Measurements from ENCODE around the gene PGK2. TPM values are rescaled to one million over a fixed set of nuclear protein-coding genes. Genes with fewer than 3 reads are reported as not detected.

The PGK2 gene
- total RNA-seq, 2 experiments from 2014 or later, result not detected

GRCh38 chr6:49743429-49743828 lies 43.7 kb downstream of the PGK2 start:
- DNase-seq (no peak), ATAC-seq (ENCODE audit: poor library complexity) (no peak)
- POLR2A ChIA-PET, result no interaction called here
- H3K4me1 Mint-ChIP-seq (ENCODE audit: low read depth), result no peaks in the 10 kb centered on the region
- Histone ChIP-seq H3K4me1 (ENCODE audit: insufficient read depth, low read length) (no peaks in the 10 kb centered on the region), H3K9me3 (ENCODE audit: control insufficient read depth in 1 of 2, insufficient read depth in 1 of 2, low read length in 2 of 2) (no peaks in the 10 kb centered on the region), H3K4me3 (ENCODE audit: low read length) (no peak overlapping the region), H3K36me3 (ENCODE audit: insufficient read depth, low read length) (no peaks in the 10 kb centered on the region), H3K27me3 (ENCODE audit: control insufficient read depth in 1 of 2, insufficient read depth in 2 of 2, low read length in 2 of 2) (no peaks in the 10 kb centered on the region), H3K27ac (ENCODE audit: low read depth in 1 of 2, low read length in 2 of 2) (no peak overlapping the region)
- no peaks in the 10 kb centered on the region for H3K9me3 Mint-ChIP-seq
- no peak overlapping the region for H3K27ac Mint-ChIP-seq
- H3K4me3 Mint-ChIP-seq, result no peak overlapping the region
- no peak for TF ChIP-seq CTCF (IDR thresholded peaks at IDR 0.05)
- intact Hi-C loops (cut with DNase I, micrococcal nuclease), result no loop called here
- CTCF ChIA-PET, result no interaction called here
- H3K36me3 Mint-ChIP-seq (ENCODE audit: low read depth), result no peaks in the 10 kb centered on the region
- no peaks in the 10 kb centered on the region for H3K27me3 Mint-ChIP-seq

- H3K27ac ChIP-seq (ENCODE audit: low read depth in 1 of 2, low read length in 2 of 2), result no peak overlapping the region
- Mint-ChIP-seq H3K36me3 (ENCODE audit: low read depth) (no peaks in the 10 kb centered on the region), H3K9me3 (no peaks in the 10 kb centered on the region), H3K4me3 (no peak overlapping the region), H3K4me1 (ENCODE audit: low read depth) (no peaks in the 10 kb centered on the region), H3K27me3 (no peaks in the 10 kb centered on the region), H3K27ac (no peak overlapping the region)
- ChIA-PET POLR2A (no interaction called here), CTCF (no interaction called here)
- no peaks in the 10 kb centered on the region for H3K27me3 ChIP-seq (ENCODE audit: control insufficient read depth in 1 of 2, insufficient read depth in 2 of 2, low read length in 2 of 2)
- DNase-seq (no peak), ATAC-seq (ENCODE audit: poor library complexity) (no peak)
- no peak for TF ChIP-seq CTCF (IDR thresholded peaks at IDR 0.05)
- intact Hi-C loops (cut with DNase I, micrococcal nuclease), result no loop called here
- H3K36me3 ChIP-seq (ENCODE audit: insufficient read depth, low read length), result no peaks in the 10 kb centered on the region
- no peak overlapping the region for H3K4me3 ChIP-seq (ENCODE audit: low read length)
- no peaks in the 10 kb centered on the region for H3K4me1 ChIP-seq (ENCODE audit: insufficient read depth, low read length)
- no peaks in the 10 kb centered on the region for H3K9me3 ChIP-seq (ENCODE audit: control insufficient read depth in 1 of 2, insufficient read depth in 1 of 2, low read length in 2 of 2)
Observed at GRCh38 chr6:49739423-49739822, 47.7 kb downstream of the PGK2 start.

- H3K9me3 Mint-ChIP-seq, result no peaks in the 10 kb centered on the region
- Histone ChIP-seq H3K4me1 (ENCODE audit: insufficient read depth, low read length) (no peaks in the 10 kb centered on the region), H3K27me3 (ENCODE audit: control insufficient read depth in 1 of 2, insufficient read depth in 2 of 2, low read length in 2 of 2) (no peaks in the 10 kb centered on the region), H3K9me3 (ENCODE audit: control insufficient read depth in 1 of 2, insufficient read depth in 1 of 2, low read length in 2 of 2) (no peaks in the 10 kb centered on the region), H3K4me3 (ENCODE audit: low read length) (no peak overlapping the region), H3K27ac (ENCODE audit: low read depth in 1 of 2, low read length in 2 of 2) (no peak overlapping the region), H3K36me3 (ENCODE audit: insufficient read depth, low read length) (no peaks in the 10 kb centered on the region)
- POLR2A ChIA-PET, result no interaction called here
- no peak overlapping the region for H3K4me3 Mint-ChIP-seq
- CTCF ChIA-PET, result no interaction called here
- DNase-seq (no peak), ATAC-seq (ENCODE audit: poor library complexity) (no peak)
- no peaks in the 10 kb centered on the region for H3K27me3 Mint-ChIP-seq
- no peaks in the 10 kb centered on the region for H3K4me1 Mint-ChIP-seq (ENCODE audit: low read depth)
- H3K36me3 Mint-ChIP-seq (ENCODE audit: low read depth), result no peaks in the 10 kb centered on the region
- no peak for TF ChIP-seq CTCF (IDR thresholded peaks at IDR 0.05)
- intact Hi-C loops (cut with DNase I, micrococcal nuclease), result no loop called here
- no peak overlapping the region for H3K27ac Mint-ChIP-seq
Observed at GRCh38 chr6:49736017-49736508, 51.0 kb downstream of the PGK2 start.

Other genes starting within 250 kb of the PGK2 start
- gene C6orf141, start 236.6 kb downstream of the PGK2 start, total RNA-seq, result not detected
- gene RHAG, start 150.4 kb downstream of the PGK2 start, total RNA-seq, result not detected
- gene CRISP2, start 73.7 kb downstream of the PGK2 start, total RNA-seq, result not detected
- gene CRISP3, start 42.9 kb downstream of the PGK2 start, total RNA-seq, result not detected
- gene CRISP1, start 79.2 kb upstream of the PGK2 start, total RNA-seq, result not detected
- not detected for gene DEFB114, start 176.9 kb upstream of the PGK2 start, total RNA-seq
- gene DEFB113, start 182.3 kb upstream of the PGK2 start, total RNA-seq, result not detected
- gene DEFB110, start 234.7 kb upstream of the PGK2 start, total RNA-seq, result not detected